GM10266 (cell line): ENCODE results near the gene GRK3.
"Not testable (repeated sequence)": the region's sequence is repeated elsewhere in the genome, so short reads cannot be mapped to it uniquely, and the experiment has no call there.

Source experiments
- DNase-seq: peaks from one replicate; pipeline ENCODE4 v3.0.0; 2012; ENCODE audit errors: extremely low spot score
- TF ChIP-seq, protein P1 (sequence below): IDR thresholded peaks from 2 replicates; pipeline ENCODE4 v1.5.1; 2012; ENCODE audit warnings: mild to moderate bottlenecking, low read depth; ENCODE audit not compliant: control insufficient read depth, insufficient read depth; ENCODE audit errors: missing control alignments

The GRK3 gene

GRCh38 chr22:25702040-25702439, 137.6 kb downstream of the GRK3 start:
- TF ChIP-seq, protein P1, sequence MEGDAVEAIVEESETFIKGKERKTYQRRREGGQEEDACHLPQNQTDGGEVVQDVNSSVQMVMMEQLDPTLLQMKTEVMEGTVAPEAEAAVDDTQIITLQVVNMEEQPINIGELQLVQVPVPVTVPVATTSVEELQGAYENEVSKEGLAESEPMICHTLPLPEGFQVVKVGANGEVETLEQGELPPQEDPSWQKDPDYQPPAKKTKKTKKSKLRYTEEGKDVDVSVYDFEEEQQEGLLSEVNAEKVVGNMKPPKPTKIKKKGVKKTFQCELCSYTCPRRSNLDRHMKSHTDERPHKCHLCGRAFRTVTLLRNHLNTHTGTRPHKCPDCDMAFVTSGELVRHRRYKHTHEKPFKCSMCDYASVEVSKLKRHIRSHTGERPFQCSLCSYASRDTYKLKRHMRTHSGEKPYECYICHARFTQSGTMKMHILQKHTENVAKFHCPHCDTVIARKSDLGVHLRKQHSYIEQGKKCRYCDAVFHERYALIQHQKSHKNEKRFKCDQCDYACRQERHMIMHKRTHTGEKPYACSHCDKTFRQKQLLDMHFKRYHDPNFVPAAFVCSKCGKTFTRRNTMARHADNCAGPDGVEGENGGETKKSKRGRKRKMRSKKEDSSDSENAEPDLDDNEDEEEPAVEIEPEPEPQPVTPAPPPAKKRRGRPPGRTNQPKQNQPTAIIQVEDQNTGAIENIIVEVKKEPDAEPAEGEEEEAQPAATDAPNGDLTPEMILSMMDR: peak; percentile 48
- DNase-seq: peak; percentile 19

- DNase-seq: peak; percentile 21
- TF ChIP-seq, protein P1: no peak
Observed at GRCh38 chr22:25702571-25703167, 138.2 kb downstream of the GRK3 start.

GRCh38 chr22:25704701-25705100, 140.2 kb downstream of the GRK3 start:
- TF ChIP-seq, protein P1: no peak
- DNase-seq: peak; percentile 11

DNA sequence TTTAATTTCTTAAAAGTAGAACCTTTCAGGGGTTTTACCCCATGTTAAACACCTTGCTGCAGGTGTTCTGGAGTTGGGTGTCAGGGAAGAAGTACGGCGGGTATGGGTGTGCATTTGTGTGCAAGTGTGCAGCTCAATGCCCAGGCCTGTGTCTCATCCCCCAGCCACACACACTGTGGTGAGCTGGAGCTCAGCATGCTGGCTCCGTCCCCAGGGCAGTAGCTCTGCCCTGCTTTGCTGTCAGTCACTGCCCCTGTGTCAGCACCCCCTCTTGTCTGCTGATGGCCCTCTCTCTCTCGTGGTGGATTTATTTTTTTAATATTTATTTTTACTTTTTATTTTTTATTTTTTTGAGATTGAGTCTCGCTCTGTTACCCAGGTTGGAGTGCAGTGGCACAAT, 141.7 kb downstream of the GRK3 start:
- TF ChIP-seq, protein P1: no peak
- no peak for DNase-seq

DNA sequence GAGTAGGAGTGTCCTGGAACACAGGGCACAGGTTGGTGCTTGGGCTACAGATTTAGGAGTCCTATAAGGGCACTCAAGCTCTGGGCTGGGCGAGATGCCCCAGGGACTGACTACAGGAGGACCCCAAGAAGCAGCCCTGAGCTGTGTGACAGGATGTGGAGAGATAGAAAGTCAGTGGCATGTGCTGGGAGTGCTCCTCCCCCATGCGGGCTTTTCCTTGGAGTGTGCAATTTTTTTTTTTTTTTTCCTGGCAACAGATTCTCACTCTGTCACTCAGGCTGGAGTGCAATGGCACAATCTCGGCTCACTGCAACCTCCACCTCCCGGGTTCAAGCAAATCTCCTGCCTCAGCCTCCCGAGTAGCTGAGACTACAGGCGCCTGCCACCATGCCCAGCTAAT, 144.0 kb downstream of the GRK3 start:
- not testable (repeated sequence) for DNase-seq

GRCh38 chr22:25709758-25710157, 145.3 kb downstream of the GRK3 start:
- TF ChIP-seq, protein P1: no peak
- peak; percentile 15 for DNase-seq

GRCh38 chr22:25710501-25710900, 146.0 kb downstream of the GRK3 start:
- TF ChIP-seq, protein P1: no peak
- no peak for DNase-seq

DNA sequence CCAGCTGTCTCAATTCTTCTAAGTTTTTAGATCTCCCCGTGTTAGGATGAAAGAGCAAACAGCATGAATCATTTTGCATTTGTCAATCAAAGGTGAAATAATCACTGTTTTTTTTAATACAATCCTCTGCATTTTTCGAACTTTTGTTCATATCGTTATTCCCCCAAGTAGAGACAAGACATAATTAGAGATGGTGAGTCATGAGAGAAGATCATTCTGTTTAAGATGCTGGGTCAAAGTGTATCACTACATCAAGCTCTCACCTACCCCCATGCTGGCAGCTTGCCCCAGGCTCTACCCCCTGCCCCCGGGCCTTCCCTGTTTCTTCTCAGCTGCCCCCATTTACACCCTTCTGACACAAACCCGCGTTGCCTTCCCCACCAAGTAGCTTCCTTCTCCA, 147.0 kb downstream of the GRK3 start:
- TF ChIP-seq, protein P1: no peak
- no peak for DNase-seq
